ENCODE results near the gene RPL41. TPM values are rescaled to one million over a fixed set of nuclear protein-coding genes. Genes with fewer than 3 reads are reported as not detected.

Gene RPL41
- total and polyA plus RNA-seq, 9 of the 15 experiments (the other 6 are each of a cell fraction or from before 2014, with no cell fraction given) = 3,403 to 11,276 (median 5,604) TPM

GRCh38 chr12:56079723-56080555 is 36.5 kb upstream of the RPL41 start, which contains the start of gene ERBB3 (continued):
- TF ChIP-seq, protein P1, sequence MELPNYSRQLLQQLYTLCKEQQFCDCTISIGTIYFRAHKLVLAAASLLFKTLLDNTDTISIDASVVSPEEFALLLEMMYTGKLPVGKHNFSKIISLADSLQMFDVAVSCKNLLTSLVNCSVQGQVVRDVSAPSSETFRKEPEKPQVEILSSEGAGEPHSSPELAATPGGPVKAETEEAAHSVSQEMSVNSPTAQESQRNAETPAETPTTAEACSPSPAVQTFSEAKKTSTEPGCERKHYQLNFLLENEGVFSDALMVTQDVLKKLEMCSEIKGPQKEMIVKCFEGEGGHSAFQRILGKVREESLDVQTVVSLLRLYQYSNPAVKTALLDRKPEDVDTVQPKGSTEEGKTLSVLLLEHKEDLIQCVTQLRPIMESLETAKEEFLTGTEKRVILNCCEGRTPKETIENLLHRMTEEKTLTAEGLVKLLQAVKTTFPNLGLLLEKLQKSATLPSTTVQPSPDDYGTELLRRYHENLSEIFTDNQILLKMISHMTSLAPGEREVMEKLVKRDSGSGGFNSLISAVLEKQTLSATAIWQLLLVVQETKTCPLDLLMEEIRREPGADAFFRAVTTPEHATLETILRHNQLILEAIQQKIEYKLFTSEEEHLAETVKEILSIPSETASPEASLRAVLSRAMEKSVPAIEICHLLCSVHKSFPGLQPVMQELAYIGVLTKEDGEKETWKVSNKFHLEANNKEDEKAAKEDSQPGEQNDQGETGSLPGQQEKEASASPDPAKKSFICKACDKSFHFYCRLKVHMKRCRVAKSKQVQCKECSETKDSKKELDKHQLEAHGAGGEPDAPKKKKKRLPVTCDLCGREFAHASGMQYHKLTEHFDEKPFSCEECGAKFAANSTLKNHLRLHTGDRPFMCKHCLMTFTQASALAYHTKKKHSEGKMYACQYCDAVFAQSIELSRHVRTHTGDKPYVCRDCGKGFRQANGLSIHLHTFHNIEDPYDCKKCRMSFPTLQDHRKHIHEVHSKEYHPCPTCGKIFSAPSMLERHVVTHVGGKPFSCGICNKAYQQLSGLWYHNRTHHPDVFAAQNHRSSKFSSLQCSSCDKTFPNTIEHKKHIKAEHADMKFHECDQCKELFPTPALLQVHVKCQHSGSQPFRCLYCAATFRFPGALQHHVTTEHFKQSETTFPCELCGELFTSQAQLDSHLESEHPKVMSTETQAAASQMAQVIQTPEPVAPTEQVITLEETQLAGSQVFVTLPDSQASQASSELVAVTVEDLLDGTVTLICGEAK (IDR thresholded peaks at IDR 0.05) = peak; percentile 67
- TF ChIP-seq, protein P1 (CRISPR knock-in tag; IDR thresholded peaks at IDR 0.05) = no peak
- peak; percentile 86 for TF ChIP-seq SMARCE1 (IDR thresholded peaks at IDR 0.05)
- peak; percentile 97 for TF ChIP-seq ZNF444 (CRISPR knock-in tag; IDR thresholded peaks at IDR 0.05)
- TF ChIP-seq MAZ (CRISPR knock-in tag; conservative IDR thresholded peaks at IDR 0.05 in 1 of 2, IDR thresholded peaks at IDR 0.05 in 1 of 2) = peak; percentile 96 to 99
- peak; percentile 67; the same call in 1 of the 2 replicates for TF ChIP-seq ZNF589 (CRISPR knock-in tag; IDR thresholded peaks at IDR 0.05; ENCODE audit: low read depth)
- TF ChIP-seq CXXC5 (CRISPR knock-in tag; IDR thresholded peaks at IDR 0.05) = peak; percentile 91
- TF ChIP-seq CBX8 (IDR thresholded peaks at IDR 0.05; ENCODE audit: borderline replicate concordance, extremely low read depth, low read depth, low read length, poor library complexity, severe bottlenecking) = no peak
- peak in 1 of 2 experiments; percentile 67 for TF ChIP-seq AFF1 (IDR thresholded peaks at IDR 0.05; ENCODE audit: low read depth in 1 of 2, partially characterized antibody in 2 of 2)
- no peak; the same call in none of the 2 replicates for TF ChIP-seq ZNF263 (CRISPR knock-in tag; IDR thresholded peaks at IDR 0.05; ENCODE audit: borderline replicate concordance)
- peak; percentile 46 for TF ChIP-seq SAP30 (IDR thresholded peaks at IDR 0.05; ENCODE audit: borderline replicate concordance, insufficient read depth, low read depth, low read length, poor library complexity, severe bottlenecking)

All from K562 (cell line).